Measurements from ENCODE around the gene MBP. TPM values are rescaled to one million over a fixed set of nuclear protein-coding genes. Genes with fewer than 3 reads are reported as not detected.

The MBP gene
- total RNA-seq, 2 donors from 2014 or later: 41.7 to 42.2 TPM

GRCh38 chr18:77141401-77142118 is 9.0 kb upstream of the MBP start:
- H3K4me3 ChIP-seq: no peak overlapping the region
- H3K36me3 ChIP-seq: no peaks in the 10 kb centered on the region

DNA sequence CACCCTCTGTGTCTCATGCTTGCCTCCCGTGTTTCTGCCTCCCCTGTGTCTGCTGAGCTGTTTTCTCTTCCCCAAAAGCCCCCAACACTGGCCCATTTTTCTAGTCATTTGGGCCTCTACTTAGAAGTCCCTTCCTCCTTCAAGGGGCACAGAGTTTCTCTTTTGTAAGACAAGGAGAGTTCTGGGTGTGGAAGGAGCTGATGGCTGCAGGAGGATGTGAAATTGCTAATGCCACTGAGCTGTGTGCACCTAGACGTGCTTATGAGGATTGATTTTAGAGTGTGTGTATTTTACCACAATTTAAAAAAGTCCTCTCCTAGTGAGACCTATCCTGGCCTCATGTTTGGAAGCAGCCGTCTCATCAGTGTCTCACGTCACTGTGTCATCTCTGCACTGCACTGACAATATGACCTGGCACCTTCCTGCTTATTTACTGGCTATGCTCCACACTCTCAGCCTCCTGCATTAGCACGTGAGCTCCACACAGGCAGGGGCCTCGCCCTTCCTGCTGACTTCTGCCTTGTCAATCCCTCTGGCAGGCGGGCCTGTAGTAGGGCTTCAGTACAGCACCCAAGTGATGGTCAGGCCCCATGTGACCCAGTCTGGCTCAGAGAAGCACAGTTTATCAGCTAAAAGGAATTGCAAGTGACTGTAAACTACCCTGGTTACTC is 8.0 kb upstream of the MBP start:
- DNase-seq (ENCODE audit: low spot score) (no peak), ATAC-seq (ENCODE audit: insufficient number of reproducible peaks, low FRiP score, low read depth) (no peak)
- Histone ChIP-seq H3K4me3 (no peak overlapping the region), H3K4me1 (ENCODE audit: control insufficient read depth in 1 of 2, low read depth in 2 of 2) (peaks cover 6 to 15% of the 10 kb centered on the region in 2 donors), H3K27me3 (replicated peaks; ENCODE audit: insufficient read depth) (no peaks in the 10 kb centered on the region), H3K27ac (no peak overlapping the region), H3K9me3 (no peaks in the 10 kb centered on the region), H3K36me3 (no peaks in the 10 kb centered on the region)
- no peak for TF ChIP-seq CTCF (IDR thresholded peaks at IDR 0.05)

More at GRCh38 chr18:77141401-77142118, 9.0 kb upstream of the MBP start:
- no peaks in the 10 kb centered on the region for H3K27me3 ChIP-seq (replicated peaks; ENCODE audit: insufficient read depth)
- H3K9me3 ChIP-seq: no peaks in the 10 kb centered on the region
- H3K27ac ChIP-seq: no peak overlapping the region
- ATAC-seq (ENCODE audit: insufficient number of reproducible peaks, low FRiP score, low read depth) (no peak), DNase-seq (ENCODE audit: low spot score) (no peak)
- peaks cover 6 to 15% of the 10 kb centered on the region in 2 donors for H3K4me1 ChIP-seq (ENCODE audit: control insufficient read depth in 1 of 2, low read depth in 2 of 2)
- TF ChIP-seq CTCF (IDR thresholded peaks at IDR 0.05): no peak

- ATAC-seq (ENCODE audit: insufficient number of reproducible peaks, low FRiP score, low read depth) (no peak), DNase-seq (ENCODE audit: low spot score) (no peak)
- Histone ChIP-seq H3K4me1 (ENCODE audit: control insufficient read depth in 1 of 2, low read depth in 2 of 2) (peaks cover 6 to 15% of the 10 kb centered on the region in 2 donors), H3K9me3 (no peaks in the 10 kb centered on the region), H3K27me3 (replicated peaks; ENCODE audit: insufficient read depth) (no peaks in the 10 kb centered on the region), H3K27ac (no peak overlapping the region), H3K4me3 (no peak overlapping the region), H3K36me3 (no peaks in the 10 kb centered on the region)
- TF ChIP-seq CTCF (IDR thresholded peaks at IDR 0.05): no peak
Observed at GRCh38 chr18:77140030-77140429, 7.4 kb upstream of the MBP start.

- Histone ChIP-seq H3K4me1 (ENCODE audit: control insufficient read depth in 1 of 2, low read depth in 2 of 2) (peaks cover 6 to 15% of the 10 kb centered on the region in 2 donors), H3K27me3 (replicated peaks; ENCODE audit: insufficient read depth) (no peaks in the 10 kb centered on the region), H3K36me3 (no peaks in the 10 kb centered on the region), H3K9me3 (no peaks in the 10 kb centered on the region), H3K27ac (no peak overlapping the region), H3K4me3 (no peak overlapping the region)
- DNase-seq (ENCODE audit: low spot score) (no peak), ATAC-seq (ENCODE audit: insufficient number of reproducible peaks, low FRiP score, low read depth) (no peak)
- TF ChIP-seq CTCF (IDR thresholded peaks at IDR 0.05): no peak
Observed at GRCh38 chr18:77139619-77140018, 7.0 kb upstream of the MBP start.

DNA sequence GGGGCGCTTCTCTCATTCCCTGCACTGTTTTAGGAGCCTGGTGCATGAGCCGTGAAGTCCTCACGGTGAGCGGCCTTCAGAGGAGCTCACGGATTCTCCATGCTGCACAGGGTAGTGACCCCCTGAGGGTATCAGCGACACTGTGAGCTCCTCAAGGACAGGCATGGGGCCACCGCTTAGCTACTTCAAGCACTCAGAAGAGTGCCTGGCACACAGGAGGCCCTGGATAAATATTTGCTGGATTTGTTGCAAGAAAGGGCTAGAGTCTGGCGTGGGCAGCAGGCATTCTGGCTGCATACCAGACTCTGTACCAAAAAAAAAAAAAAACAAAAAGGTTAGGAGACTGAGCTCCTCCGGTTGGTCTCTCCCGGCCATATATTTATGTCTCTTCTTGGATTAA is 5.7 kb upstream of the MBP start:
- ATAC-seq (ENCODE audit: insufficient number of reproducible peaks, low FRiP score, low read depth): peak; percentile 64
- Histone ChIP-seq H3K9me3 (no peaks in the 10 kb centered on the region), H3K4me1 (ENCODE audit: control insufficient read depth in 1 of 2, low read depth in 2 of 2) (peaks cover 13 to 21% of the 10 kb centered on the region in 2 donors)

More for the DNA sequence above, 5.7 kb upstream of the MBP start:
- no peak for TF ChIP-seq CTCF (IDR thresholded peaks at IDR 0.05)
- Histone ChIP-seq H3K27ac (peak overlapping the region; percentile 29 to 66), H3K27me3 (replicated peaks; ENCODE audit: insufficient read depth) (no peaks in the 10 kb centered on the region), H3K4me3 (no peak overlapping the region), H3K36me3 (no peaks in the 10 kb centered on the region)
- DNase-seq (ENCODE audit: low spot score): no peak

All from thoracic aorta (tissue), 2 donors.